ENCODE data around the gene TLE4. TPM values are rescaled to one million over a fixed set of nuclear protein-coding genes. Genes with fewer than 3 reads are reported as not detected.

TLE4 gene
- total RNA-seq, 1 donor from 2014 or later = 21.7 TPM

GRCh38 chr9:79684711-79685575, 113.2 kb downstream of the TLE4 start:
- intact Hi-C loops (cut with micrococcal nuclease) = loop anchor here (5.0 kb wide), 1 partner anchor 63 kb away; no protein-coding TSS in a partner anchor

GRCh38 chr9:79685577-79685976, 113.8 kb downstream of the TLE4 start:
- intact Hi-C loops (cut with micrococcal nuclease) = loop anchor here (5.0 kb wide), 1 partner anchor 63 kb away; no protein-coding TSS in a partner anchor

GRCh38 chr9:79686381-79687130, 114.8 kb downstream of the TLE4 start:
- intact Hi-C loops (cut with micrococcal nuclease) = loop anchor here (1.0 to 5.0 kb wide), 3 partner anchors 56 to 115 kb away; partner anchors contain the start of gene TLE4

- intact Hi-C loops (cut with micrococcal nuclease) = loop anchor here (1.0 to 5.0 kb wide), 3 partner anchors 56 to 116 kb away; partner anchors contain the start of gene TLE4
Observed at GRCh38 chr9:79687131-79687447, 115.3 kb downstream of the TLE4 start.

- intact Hi-C loops (cut with micrococcal nuclease) = loop anchor here (5.0 kb wide), 1 partner anchor 66 kb away; no protein-coding TSS in a partner anchor
Observed at GRCh38 chr9:79688363-79688762, 116.6 kb downstream of the TLE4 start.

- intact Hi-C loops (cut with micrococcal nuclease) = loop anchor here (5.0 kb wide), 1 partner anchor 67 kb away; no protein-coding TSS in a partner anchor
Observed at GRCh38 chr9:79689576-79689975, 117.8 kb downstream of the TLE4 start.

- intact Hi-C loops (cut with micrococcal nuclease) = no loop called here
Observed at GRCh38 chr9:79691496-79691895, 119.7 kb downstream of the TLE4 start.

- intact Hi-C loops (cut with micrococcal nuclease) = no loop called here
Observed at GRCh38 chr9:79692857-79693571, 121.2 kb downstream of the TLE4 start.

- intact Hi-C loops (cut with micrococcal nuclease) = loop anchor here (2.0 kb wide), 2 partner anchors 61 to 123 kb away; partner anchors contain the start of gene TLE4
Observed at GRCh38 chr9:79693750-79694149, 122.0 kb downstream of the TLE4 start.

- intact Hi-C loops (cut with micrococcal nuclease) = loop anchor here (2.0 kb wide), 2 partner anchors 61 to 123 kb away; partner anchors contain the start of gene TLE4
Observed at GRCh38 chr9:79694208-79694607, 122.4 kb downstream of the TLE4 start.

GRCh38 chr9:79694676-79695400, 123.1 kb downstream of the TLE4 start:
- intact Hi-C loops (cut with micrococcal nuclease) = loop anchor here (2.0 kb wide), 2 partner anchors 62 to 124 kb away; partner anchors contain the start of gene TLE4

- intact Hi-C loops (cut with micrococcal nuclease) = loop anchor here (2.0 kb wide), 2 partner anchors 63 to 125 kb away; partner anchors contain the start of gene TLE4
Observed at GRCh38 chr9:79695531-79696175, 123.9 kb downstream of the TLE4 start.

GRCh38 chr9:79698967-79699366, 127.2 kb downstream of the TLE4 start:
- intact Hi-C loops (cut with micrococcal nuclease) = no loop called here

- intact Hi-C loops (cut with micrococcal nuclease) = no loop called here
Observed at GRCh38 chr9:79699479-79699878, 127.7 kb downstream of the TLE4 start.

GRCh38 chr9:79700607-79701360, 129.0 kb downstream of the TLE4 start:
- intact Hi-C loops (cut with micrococcal nuclease) = no loop called here

- intact Hi-C loops (cut with micrococcal nuclease) = no loop called here
Observed at GRCh38 chr9:79701651-79702050, 129.9 kb downstream of the TLE4 start.

- intact Hi-C loops (cut with micrococcal nuclease) = no loop called here
Observed at GRCh38 chr9:79705704-79706103, 133.9 kb downstream of the TLE4 start.

GRCh38 chr9:79706512-79706911, 134.7 kb downstream of the TLE4 start:
- intact Hi-C loops (cut with micrococcal nuclease) = no loop called here

- intact Hi-C loops (cut with micrococcal nuclease) = no loop called here
Observed at GRCh38 chr9:79707589-79707988, 135.8 kb downstream of the TLE4 start.
